Measurements from ENCODE around the gene FOXP1.

Gene FOXP1

DNA sequence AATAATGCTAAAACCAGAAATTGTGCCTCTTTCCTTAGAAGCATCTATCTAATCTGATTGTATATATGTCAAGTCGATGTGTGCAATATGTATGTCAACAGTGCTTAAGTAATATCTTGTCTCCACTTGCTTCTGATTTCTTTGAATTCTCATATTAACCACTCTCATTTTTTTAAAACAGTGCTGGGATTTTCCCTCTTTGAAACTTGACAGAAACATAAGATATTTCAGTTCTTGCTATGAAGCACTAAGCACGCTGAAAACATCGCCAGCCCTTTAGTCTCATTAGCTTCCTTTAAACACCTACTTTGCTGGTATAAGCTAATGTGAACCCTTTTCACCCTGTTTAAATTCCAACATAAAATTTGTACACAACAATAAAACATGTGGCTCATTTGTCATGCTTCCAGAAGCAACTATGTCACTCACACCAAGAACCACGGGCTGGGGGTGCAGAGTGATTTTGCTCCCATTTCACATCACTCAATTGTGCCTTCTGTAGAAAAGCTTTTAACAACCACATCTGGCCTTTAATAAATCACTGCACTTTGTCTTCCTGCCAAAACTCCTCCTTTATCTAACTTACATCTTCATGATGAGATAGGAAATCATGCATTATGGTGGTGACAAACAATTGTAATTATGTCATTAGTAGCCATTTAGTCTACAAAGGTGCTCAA is 185.2 kb downstream of the FOXP1 start:
- no peak for DNase-seq (ENCODE audit: extremely low spot score)
- TF ChIP-seq, protein P1, sequence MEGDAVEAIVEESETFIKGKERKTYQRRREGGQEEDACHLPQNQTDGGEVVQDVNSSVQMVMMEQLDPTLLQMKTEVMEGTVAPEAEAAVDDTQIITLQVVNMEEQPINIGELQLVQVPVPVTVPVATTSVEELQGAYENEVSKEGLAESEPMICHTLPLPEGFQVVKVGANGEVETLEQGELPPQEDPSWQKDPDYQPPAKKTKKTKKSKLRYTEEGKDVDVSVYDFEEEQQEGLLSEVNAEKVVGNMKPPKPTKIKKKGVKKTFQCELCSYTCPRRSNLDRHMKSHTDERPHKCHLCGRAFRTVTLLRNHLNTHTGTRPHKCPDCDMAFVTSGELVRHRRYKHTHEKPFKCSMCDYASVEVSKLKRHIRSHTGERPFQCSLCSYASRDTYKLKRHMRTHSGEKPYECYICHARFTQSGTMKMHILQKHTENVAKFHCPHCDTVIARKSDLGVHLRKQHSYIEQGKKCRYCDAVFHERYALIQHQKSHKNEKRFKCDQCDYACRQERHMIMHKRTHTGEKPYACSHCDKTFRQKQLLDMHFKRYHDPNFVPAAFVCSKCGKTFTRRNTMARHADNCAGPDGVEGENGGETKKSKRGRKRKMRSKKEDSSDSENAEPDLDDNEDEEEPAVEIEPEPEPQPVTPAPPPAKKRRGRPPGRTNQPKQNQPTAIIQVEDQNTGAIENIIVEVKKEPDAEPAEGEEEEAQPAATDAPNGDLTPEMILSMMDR (IDR thresholded peaks at IDR 0.05; ENCODE audit: control extremely low read depth, extremely low read depth, low read depth, missing control alignments): no peak
- ChIA-PET POLR2A (interaction anchor here (0.6 kb wide), 1 partner anchor 103 kb away, joined by 4 read pairs; no protein-coding TSS in a partner anchor), CTCF (interaction anchor here (1.2 to 2.8 kb wide), 8 partner anchors 7 to 192 kb away, joined by 3 to 12 read pairs (median 5); no protein-coding TSS in a partner anchor)

GRCh38 chr3:71397726-71398125 is 185.8 kb downstream of the FOXP1 start:
- POLR2A ChIA-PET: interaction anchor here (0.5 to 0.6 kb wide), 2 partner anchors 104 to 441 kb away, joined by 4 to 5 read pairs; no protein-coding TSS in a partner anchor
- CTCF ChIA-PET: interaction anchor here (0.6 to 2.8 kb wide), 12 partner anchors 8 to 335 kb away, joined by 3 to 12 read pairs (median 4); no protein-coding TSS in a partner anchor
- no peak for DNase-seq (ENCODE audit: extremely low spot score)
- TF ChIP-seq, protein P1 (IDR thresholded peaks at IDR 0.05; ENCODE audit: control extremely low read depth, extremely low read depth, low read depth, missing control alignments): no peak

GRCh38 chr3:71397046-71397445 is 186.5 kb downstream of the FOXP1 start:
- no peak for DNase-seq (ENCODE audit: extremely low spot score)
- TF ChIP-seq, protein P1 (IDR thresholded peaks at IDR 0.05; ENCODE audit: control extremely low read depth, extremely low read depth, low read depth, missing control alignments): peak; percentile 51
- ChIA-PET POLR2A (interaction anchor here (0.5 kb wide), 1 partner anchor 440 kb away, joined by 5 read pairs; no protein-coding TSS in a partner anchor), CTCF (interaction anchor here (0.6 to 2.8 kb wide), 11 partner anchors 9 to 335 kb away, joined by 3 to 12 read pairs (median 4); no protein-coding TSS in a partner anchor)

- TF ChIP-seq, protein P1 (IDR thresholded peaks at IDR 0.05; ENCODE audit: control extremely low read depth, extremely low read depth, low read depth, missing control alignments): no peak
- ChIA-PET POLR2A (no interaction called here), CTCF (interaction anchor here (1.4 to 2.8 kb wide), 3 partner anchors 10 to 47 kb away, joined by 3 to 11 read pairs (median 6); no protein-coding TSS in a partner anchor)
- DNase-seq (ENCODE audit: extremely low spot score): no peak
Observed at GRCh38 chr3:71395927-71396695, 187.4 kb downstream of the FOXP1 start.

GRCh38 chr3:71395470-71395869 is 188.1 kb downstream of the FOXP1 start:
- POLR2A ChIA-PET: no interaction called here
- TF ChIP-seq, protein P1 (IDR thresholded peaks at IDR 0.05; ENCODE audit: control extremely low read depth, extremely low read depth, low read depth, missing control alignments): no peak
- no peak for DNase-seq (ENCODE audit: extremely low spot score)
- CTCF ChIA-PET: interaction anchor here (2.8 kb wide), 1 partner anchor 10 kb away, joined by 11 read pairs; no protein-coding TSS in a partner anchor

GRCh38 chr3:71393745-71394144 is 189.8 kb downstream of the FOXP1 start:
- CTCF ChIA-PET: no interaction called here
- TF ChIP-seq, protein P1 (IDR thresholded peaks at IDR 0.05; ENCODE audit: control extremely low read depth, extremely low read depth, low read depth, missing control alignments): no peak
- no peak for DNase-seq (ENCODE audit: extremely low spot score)
- POLR2A ChIA-PET: no interaction called here

All from GM10248 (cell line).